CD4-positive, alpha-beta T cell treated with Interferon gamma for 1 hour (primary cell): Measurements from ENCODE around the gene UCHL3.

Source experiments
- DNase-seq: peaks from one replicate; pipeline ENCODE4 v3.0.0-alpha.2; 2020

The UCHL3 gene

DNA sequence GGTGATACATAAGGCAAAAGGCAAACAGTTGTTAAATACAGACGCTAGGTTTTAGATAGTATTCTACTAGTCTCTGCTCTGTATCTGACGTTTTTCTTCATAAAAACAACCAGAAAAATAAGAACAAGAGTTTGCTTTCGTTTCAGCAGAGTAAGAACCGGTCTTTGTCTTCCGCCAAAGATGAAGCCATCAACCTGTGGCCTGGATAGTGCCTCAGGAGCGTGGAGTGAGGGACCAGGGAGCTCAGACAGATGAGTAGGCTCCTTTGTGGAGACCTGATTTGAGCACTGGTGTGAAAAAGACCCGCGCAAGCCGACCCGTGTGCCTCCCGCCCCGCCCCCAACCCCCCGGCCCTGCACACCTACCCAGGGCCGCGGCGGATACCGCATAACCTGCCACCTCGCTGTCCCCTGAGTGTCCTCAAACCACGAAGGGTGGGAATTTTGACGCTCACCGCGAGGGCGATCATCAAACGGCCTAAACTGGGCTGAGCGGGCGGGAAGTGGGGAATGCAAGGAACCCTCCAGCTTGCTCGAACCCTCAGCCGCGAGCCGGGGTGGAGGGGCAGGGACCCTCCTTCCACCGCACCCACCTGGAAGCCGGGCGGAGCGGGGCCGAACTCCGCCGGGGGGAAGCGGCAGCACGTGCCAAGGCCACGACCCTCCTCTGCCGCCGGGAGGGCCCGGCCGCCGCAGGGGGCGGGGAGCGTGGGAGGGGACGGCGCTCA lies 85.7 kb downstream of the UCHL3 start:
- DNase-seq: no peak

GRCh38 chr13:75635828-75636435 lies 86.3 kb downstream of the UCHL3 start, which contains the start of gene LMO7:
LMO7 (plus strand) TSS chr13:75636330; CDS start chr13:75636658, 328 bp downstream.
- DNase-seq: peak; percentile 37

DNA sequence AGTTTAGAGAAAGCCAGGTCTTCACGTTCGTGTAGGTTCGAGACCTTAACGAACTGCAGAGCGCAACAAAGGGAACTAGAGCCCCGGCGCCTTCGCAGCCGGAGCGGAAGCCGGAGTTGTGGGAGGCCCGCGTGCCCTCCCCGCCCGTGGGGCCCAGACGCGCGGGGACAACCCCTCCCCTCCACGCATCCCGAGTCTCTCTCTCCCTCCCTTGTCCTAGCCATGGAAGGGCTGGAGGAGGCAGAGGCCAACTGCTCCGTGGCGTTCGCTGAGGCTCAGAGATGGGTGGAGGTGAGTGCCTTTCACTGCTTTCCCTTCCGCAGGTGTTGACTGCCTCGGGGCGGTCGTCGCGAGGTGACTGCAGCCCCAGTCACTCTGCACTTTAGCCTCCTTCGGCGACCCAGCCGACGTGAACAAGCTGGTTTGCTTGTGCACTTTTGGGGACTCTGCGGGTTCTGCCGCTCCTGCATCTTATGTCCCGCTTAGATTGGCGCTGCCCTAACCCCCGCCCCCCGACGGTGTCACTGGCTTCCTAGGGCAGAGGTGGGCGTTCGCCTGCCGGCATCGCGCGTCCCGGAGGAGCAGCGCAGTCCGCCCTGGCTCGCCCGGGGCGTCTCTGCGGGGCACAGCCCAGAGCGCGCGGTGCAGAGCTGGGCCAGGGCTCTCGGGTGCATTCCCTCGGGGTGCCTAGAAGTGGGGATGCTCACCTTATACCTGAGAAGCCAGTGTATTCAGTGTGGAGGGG lies 87.0 kb downstream of the UCHL3 start:
- DNase-seq: peak; percentile 29

DNA sequence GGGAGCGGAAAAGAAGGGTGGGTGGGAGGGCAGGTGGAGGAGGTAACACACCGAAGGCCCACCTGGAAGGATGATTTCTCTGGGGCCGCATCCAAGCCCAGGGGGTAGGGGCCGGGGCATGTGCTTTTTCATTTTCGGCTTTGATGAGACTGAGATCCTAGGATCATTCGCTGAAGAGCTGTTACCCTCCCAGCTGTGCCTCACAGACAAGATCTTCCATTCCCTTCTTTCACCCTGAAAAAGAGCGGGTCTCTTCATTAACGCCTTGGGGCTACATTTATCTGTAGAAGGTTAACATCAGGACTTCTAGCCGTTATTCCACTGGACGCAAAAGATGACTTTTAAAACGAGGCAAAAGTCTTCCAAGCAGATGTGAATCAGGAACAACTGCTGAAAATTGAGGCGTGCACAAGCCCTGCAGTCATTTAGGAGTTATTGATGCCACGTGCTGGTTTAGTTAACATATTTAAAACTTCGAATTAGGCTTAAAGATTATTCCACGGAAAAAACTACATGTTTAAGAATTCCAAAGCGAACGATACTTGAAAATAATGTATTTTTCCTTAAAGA lies 87.7 kb downstream of the UCHL3 start:
- no peak for DNase-seq

DNA sequence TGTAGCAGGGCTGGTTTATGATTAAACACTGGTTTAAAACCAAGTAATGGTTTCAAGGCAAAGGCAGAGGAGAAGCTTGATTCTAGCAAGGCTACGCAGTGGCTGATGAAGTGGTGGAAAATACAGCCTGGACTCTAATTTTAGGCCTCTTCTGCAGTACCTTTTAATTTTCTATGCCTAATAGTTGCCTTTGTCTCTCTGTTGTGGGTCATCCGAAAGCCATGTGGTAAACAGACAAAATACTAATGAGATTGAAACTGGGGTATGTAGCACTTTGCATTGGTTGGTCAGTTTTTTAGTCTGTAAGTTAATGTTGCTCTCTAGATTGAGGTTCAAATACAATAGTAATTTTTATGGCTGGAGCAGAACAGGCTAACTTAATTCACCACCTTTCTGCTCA lies 89.9 kb downstream of the UCHL3 start:
- DNase-seq: no peak

DNA sequence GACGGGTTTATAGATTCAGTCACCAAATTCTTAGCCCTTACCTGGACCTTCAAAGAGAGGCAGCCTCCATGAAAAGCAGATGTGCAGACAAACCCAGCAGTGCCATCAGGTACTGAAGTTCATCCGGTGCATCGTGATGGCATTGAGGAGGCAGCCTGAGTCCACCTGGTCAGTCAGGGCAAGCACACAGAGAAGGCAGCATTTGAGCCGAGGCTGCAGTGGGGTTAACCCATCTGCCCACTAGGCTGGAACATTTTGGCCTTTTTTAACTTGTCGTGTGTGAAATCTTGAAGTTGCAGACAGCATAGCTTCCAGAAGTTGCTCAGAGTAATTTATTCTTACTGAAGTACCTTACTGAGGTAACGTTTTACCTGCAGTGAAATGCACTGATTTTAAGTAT lies 91.4 kb downstream of the UCHL3 start:
- no peak for DNase-seq

GRCh38 chr13:75643182-75643581 lies 93.6 kb downstream of the UCHL3 start:
- DNase-seq: no peak

- no peak for DNase-seq
Observed at GRCh38 chr13:75643693-75644092, 94.1 kb downstream of the UCHL3 start.

DNA sequence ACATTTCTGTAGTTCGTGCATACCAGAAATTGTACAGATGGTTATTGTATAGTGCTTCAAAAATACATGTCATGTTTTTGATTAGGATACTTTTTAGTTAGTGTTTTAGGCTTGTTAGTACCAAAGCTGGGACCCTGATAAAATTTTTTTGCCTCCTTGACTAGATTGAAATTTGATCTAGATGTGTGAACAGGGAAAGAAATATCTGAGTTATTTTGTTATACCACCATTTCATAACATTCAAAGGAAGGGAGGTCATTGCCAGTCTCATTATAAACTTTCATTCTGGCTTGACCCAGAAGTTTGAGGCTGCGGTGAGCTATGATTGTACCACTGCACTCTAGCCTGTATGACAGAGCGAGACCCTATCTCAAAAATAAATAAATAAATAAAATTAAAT lies 95.5 kb downstream of the UCHL3 start:
- DNase-seq: no peak

GRCh38 chr13:75647126-75647784 lies 97.7 kb downstream of the UCHL3 start:
- no peak for DNase-seq

DNA sequence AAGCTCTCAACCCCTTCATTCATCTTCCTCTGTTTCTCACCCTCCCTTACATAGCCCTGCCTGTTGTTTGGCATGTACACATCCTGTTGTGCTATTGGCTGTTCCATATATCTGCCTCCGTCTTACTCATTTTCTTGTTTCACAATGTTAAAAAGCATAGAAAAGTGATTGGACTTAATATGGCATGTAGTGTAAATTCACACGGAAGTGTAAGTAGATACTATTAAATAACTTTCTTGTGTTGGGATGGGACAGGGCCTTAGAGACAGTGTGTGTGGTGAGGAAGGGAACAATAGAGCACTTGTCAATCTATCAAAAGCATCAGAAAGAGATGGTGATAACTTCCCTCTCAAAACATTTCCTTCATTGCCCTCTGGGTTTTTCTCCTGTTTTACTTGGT lies 98.9 kb downstream of the UCHL3 start:
- no peak for DNase-seq

GRCh38 chr13:75651013-75651412 lies 101.4 kb downstream of the UCHL3 start:
- no peak for DNase-seq

- DNase-seq: no peak
Observed at GRCh38 chr13:75652726-75653125, 103.1 kb downstream of the UCHL3 start.
